Stimulated activated naive CD4-positive, alpha-beta T cell (primary cell): Measurements from ENCODE around the gene ARHGAP4.

Experiments
- DNase-seq, 6 experiments: peaks; one replicate each; lab custom pipeline; 2025; lab: John Stamatoyannopoulos, UW

ARHGAP4 gene

GRCh38 chrX:153906126-153906917 is 19.7 kb downstream of the ARHGAP4 start:
- peak in 1 of 6 experiments; percentile 10 for DNase-seq

- no peak for DNase-seq
Observed at GRCh38 chrX:153905481-153906095, 20.5 kb downstream of the ARHGAP4 start.

DNA sequence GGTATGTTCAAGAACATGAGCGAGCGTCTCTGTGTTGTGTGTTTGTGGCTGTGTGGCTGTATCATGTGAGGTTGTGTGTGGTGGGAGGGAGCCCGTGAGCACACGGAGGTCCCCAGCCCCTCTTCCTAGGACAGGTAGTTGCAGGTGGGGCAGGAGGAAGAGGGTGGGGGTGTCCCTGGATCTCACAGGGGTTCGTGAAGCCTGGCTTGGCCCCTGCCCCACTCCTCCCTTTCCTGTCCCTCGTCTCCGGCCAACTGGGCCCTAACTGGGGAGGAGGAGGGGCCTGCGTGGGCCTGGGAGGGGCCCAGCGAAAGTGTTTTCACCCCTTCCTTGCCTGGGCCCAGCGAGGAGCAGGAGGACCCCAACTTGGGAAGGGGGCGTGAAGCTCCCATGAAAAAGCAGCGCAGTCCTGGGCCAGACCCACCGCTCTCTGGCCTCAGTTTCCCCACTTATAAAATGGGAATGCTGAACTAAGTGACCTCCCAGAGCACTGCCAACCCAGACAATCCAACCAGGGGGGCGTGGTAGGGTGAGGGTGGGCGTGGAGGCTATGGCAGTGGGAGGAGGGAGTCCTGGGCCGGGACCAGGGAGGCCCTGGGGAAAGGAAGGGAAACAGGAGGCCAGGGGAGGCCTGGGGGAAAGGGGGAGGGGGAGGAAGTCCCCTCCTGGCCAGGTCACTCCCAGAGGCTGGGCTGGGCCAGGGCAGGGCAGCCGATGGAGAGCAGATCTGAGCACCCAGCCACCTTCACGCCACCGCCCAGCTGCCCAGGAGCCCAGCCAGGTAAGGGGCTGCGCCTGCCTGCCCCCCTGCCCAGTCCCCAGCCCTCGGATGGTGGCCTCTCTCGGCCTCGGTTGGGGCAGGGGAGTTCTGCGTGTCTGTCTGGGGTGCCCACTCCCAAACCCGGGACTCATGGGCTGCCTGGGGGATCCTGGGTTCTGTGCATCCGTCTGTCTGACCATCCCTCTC is 21.8 kb downstream of the ARHGAP4 start, which contains the start of gene AVPR2:
Gene AVPR2, plus strand, starts transcription at position 683 of the 967 bp plus-strand sequence. CDS start 473 bp downstream, outside the sequence.
- DNase-seq = peak in 1 of 6 experiments; percentile 23

GRCh38 chrX:153903238-153903980 is 22.7 kb downstream of the ARHGAP4 start:
- peak in 1 of 6 experiments; percentile 27 for DNase-seq

- peak in 1 of 6 experiments; percentile 12 for DNase-seq
Observed at GRCh38 chrX:153902385-153902784, 23.7 kb downstream of the ARHGAP4 start.

DNA sequence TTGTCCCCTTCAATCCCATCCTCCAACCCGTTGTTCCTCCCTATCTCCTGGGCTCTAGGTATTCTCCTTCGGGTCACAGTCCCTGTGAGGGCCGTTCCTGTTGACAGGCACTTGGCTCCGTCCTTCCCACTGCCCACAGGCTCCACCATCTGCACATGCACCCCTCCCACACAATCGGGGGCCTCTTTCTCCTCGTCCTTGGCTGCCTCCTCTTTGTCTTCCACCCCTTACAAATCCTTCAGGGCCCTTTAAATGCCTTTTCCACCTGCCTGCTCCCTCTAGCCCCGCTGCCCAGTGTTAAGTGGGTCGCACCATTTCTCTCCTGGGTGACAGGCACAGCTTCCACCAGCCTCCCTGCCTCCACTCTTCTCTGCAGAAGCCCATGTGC is 24.3 kb downstream of the ARHGAP4 start:
- no peak for DNase-seq

GRCh38 chrX:153900831-153901752 is 25.0 kb downstream of the ARHGAP4 start:
- peak; percentile 25 to 65 (median 50) for DNase-seq

GRCh38 chrX:153897899-153898298 is 28.2 kb downstream of the ARHGAP4 start:
- no peak for DNase-seq

- DNase-seq = no peak
Observed at GRCh38 chrX:153889123-153889522, 36.9 kb downstream of the ARHGAP4 start.

DNA sequence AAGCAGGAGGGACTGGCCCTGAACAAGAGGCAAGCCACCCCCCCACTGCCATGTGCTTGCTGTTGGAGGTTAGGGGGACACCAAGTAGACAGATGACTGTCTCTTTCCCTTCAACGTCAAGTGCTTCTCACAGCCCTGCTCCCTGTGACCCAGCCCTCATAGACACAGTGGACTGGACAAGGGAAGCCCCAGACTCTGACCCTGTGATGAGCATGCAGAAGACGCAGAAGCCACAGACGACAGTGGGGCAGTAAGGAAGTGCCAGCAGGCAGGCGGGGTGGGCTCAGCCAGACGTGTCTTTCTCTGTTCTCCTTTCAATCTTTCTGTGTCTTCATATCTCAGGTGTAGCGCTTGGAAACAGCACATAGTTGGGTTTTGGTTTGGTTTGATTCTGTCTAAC is 37.7 kb downstream of the ARHGAP4 start:
- DNase-seq = no peak

- no peak for DNase-seq
Observed at GRCh38 chrX:153887385-153887784, 38.7 kb downstream of the ARHGAP4 start.

DNA sequence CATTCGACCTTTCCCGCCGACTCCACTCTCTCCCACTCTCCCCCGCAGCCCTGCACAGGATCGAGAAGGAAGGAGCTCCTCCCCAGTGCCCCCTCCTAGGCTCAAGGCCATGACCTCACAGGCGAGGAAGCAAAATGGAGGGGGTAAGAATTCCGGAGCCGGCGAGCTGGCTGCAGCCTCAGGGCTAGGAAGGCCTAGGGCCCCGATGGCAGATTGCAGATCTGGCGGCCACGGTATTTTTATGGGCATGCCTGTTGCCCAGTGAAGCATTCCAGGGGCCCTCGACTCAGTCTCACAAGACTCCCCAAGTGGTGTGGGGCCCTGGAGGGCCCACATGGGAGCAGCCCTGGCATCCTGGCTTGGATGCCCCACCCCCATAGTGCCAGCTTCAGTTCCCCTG is 39.1 kb downstream of the ARHGAP4 start:
- no peak for DNase-seq

DNA sequence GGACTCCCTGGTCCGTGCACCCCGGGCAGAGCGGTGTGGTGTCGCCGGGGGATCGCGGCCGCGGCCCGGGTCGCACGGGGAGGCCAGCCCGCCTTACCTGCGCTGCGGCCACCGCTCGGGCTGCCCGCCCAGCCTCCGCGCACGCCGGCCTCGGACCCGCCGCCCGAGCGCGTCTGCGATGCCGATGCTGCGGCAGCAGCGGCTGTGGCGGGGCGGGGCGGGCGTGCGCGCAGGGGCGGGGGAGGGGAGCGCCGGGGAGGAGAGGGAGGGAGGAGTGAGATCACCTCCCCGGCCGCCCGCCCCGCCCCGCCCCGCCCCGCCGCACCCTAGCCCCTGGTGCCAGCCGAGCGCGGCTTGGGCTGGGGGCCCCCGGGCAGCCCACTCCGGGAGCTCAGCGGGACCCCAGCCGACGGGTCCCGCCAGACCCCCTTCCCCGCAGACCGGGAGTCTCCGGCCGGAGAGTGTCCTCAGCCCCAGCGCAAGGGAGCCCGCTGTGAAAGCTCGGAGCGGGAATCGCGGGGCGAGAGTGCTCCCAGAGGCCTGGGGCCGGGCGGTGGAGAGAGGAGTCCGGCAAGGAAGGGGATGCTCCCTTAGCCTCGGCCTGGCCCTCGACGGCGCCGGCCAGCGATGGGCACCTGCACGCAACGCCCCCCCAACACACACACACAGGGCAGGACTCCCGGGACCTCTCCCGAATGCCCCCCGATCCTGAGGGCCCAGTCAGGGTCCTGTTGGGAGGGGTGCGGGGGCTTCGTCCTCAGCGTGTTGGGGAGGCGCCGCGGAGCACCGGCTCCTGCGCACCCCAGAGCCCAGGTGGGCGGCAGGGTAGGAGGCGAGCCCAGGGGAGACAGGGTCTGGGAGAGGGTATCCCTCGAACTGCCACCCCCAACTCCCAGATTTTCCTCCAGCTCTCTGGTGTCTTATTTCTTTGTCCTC is 39.8 kb downstream of the ARHGAP4 start, which contains the start of gene L1CAM:
Gene L1CAM, minus strand, starts transcription at position 206 of the 936 bp plus-strand sequence. CDS start 10,337 bp downstream, outside the sequence.
- peak in 3 of 6 experiments; percentile 6 to 17 (median 10) for DNase-seq

DNA sequence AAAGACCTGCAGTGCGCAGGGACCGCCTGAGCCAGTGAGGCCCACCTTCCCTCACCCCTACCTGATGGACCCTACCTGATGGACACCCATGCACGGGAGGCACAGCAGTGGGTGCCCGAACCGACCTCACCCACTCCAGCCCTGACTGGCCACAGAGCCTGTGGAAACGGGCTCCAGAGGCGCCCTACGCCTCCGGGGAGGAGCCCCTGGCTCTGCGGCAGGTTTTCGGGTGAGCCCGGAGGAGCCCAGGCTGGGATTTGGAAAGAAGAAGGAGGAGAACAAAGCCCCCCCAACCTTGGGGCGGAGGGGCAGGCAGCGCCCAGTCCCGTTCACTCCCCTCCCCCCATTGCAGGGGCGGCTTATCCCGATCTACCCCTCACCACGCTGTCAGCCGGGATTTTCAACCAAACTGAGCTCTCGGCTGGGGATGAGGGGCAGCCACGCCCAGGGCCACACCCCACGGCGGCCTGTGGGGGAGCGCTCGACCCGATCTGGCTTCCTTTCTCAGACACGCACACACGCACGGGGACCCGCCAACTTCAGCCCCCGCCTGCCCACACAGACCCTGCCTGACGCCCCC is 40.8 kb downstream of the ARHGAP4 start:
- no peak for DNase-seq

DNA sequence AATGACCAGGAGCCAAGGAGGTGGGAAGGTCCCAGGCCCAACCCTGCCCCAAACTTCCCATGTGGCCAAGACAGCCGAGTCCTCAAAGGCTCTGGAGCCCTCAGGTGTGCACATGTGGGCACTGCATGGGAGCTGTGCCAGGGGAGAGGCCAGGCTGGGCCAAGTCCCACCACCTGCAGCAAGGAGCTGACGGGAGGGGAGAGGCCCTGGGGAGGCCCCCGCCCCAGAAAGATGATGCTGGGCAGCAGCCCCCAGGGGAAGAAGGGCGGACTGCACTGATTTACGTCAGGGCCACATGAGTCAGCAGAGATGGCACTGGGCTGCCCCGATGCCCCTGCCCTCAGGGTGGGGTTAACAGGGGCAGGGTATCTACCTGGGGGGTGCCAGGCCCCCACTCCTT is 41.5 kb downstream of the ARHGAP4 start:
- no peak for DNase-seq

DNA sequence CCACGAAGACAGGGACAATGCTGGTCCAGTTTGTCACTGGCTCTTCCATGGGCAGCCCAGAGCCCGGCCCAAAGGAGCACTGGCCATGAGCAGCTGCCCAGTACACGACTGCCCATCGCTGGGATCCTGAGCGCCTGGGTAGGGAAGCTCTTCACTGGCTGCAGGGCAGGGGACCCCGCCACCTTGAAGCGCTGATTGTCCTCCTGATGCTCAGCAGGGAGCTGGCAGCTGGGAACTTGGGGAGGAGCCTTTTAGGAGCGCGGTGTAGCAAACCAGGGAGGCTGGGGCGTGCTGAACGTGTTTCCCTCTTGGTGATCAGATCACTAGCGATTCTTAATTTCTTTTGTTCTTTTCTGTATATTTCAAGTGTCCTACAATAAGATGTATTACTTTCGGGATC is 41.9 kb downstream of the ARHGAP4 start:
- DNase-seq = no peak

- no peak for DNase-seq
Observed at GRCh38 chrX:153883163-153883843, 42.8 kb downstream of the ARHGAP4 start.

GRCh38 chrX:153882557-153882956 is 43.5 kb downstream of the ARHGAP4 start:
- no peak for DNase-seq
